Adrenal gland (tissue), 5 donors: Measurements from ENCODE around the gene FOXJ1.

Source experiments
- POLR2A ChIP-seq, 2 donors: fragments of 450-650 bp; IDR thresholded peaks; one replicate each; pipeline ENCODE4 v1.6.1; 2017; ENCODE audit warnings: antibody characterized with exemption in 2 of 2, mild to moderate bottlenecking in 2 of 2, moderate library complexity in 1 of 2
- TF ChIP-seq, protein P1 (sequence below), 6 experiments: fragments of 450-650 bp in 4 of 6; fragments of 200-600 bp in 2 of 6; sonication (generic) in 1 of 6; IDR thresholded peaks; 1 replicate in 5 of 6; 2 replicates in 1 of 6; pipeline versions ENCODE4 v1.5.1 to v1.8.0; 2016 to 2021; ENCODE audit warnings: antibody characterized with exemption in 6 of 6, mild to moderate bottlenecking in 2 of 6, moderate library complexity in 1 of 6
- donor health status: DM: no; HTN: no; CAD: no.

DNA sequence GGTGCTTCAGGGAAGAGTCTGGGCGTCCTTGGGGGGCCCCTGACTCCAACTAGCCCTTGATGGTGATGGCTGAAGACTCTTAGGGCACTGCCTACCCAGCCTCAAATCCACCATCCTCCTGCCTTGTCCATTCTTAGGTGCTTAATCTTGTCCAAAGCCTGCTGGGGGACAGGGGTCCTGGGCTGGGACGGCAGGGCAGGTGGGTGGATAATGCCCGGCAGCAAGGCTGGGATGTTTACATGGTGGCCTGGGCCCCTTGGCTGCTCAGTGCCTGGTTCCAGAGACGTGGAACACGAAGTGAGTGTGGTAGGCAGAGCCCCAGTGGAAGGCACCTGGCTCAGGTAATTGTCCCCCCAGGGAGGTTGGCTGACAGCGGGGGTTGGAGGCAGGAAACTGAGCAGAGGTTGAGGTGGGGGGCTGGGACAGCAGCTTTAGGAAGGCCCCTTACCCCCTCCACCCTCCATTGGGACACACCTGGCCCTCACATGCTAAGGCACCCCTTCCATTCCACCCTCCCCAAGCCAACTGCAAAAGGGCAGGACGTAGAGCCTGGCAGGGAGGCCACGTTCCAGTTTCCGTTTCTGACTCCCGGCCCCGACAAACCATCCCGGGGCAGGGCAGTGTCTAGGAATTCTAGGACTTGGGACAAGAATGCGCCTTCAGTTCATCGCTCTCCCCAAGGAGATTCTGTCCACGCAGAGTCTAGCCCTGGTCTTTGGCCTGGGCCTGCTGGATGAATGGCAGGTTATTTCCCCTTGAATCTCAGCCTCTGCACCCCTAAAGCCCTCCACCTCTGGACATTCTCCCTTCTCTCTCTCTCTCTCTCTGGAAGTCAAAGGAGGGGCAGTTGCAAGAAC is 1.9 kb downstream of the FOXJ1 start:
- TF ChIP-seq, protein P1, sequence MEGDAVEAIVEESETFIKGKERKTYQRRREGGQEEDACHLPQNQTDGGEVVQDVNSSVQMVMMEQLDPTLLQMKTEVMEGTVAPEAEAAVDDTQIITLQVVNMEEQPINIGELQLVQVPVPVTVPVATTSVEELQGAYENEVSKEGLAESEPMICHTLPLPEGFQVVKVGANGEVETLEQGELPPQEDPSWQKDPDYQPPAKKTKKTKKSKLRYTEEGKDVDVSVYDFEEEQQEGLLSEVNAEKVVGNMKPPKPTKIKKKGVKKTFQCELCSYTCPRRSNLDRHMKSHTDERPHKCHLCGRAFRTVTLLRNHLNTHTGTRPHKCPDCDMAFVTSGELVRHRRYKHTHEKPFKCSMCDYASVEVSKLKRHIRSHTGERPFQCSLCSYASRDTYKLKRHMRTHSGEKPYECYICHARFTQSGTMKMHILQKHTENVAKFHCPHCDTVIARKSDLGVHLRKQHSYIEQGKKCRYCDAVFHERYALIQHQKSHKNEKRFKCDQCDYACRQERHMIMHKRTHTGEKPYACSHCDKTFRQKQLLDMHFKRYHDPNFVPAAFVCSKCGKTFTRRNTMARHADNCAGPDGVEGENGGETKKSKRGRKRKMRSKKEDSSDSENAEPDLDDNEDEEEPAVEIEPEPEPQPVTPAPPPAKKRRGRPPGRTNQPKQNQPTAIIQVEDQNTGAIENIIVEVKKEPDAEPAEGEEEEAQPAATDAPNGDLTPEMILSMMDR (IDR thresholded peaks at IDR 0.05): no peak
- TF ChIP-seq POLR2A (IDR thresholded peaks at IDR 0.05): no peak
